Putamen (tissue), 1 donor: Measurements from ENCODE around the gene OSGIN1.
A peak's percentile ranks its signal among the peaks of the same experiment; 100 is the strongest.
"Not testable (repeated sequence)": the region's sequence is repeated elsewhere in the genome, so short reads cannot be mapped to it uniquely, and the experiment has no call there.

Experiments used
- DNase-seq: peaks from one replicate; pipeline ENCODE4 v3.0.0-alpha.2; 2016; ENCODE audit warnings: low spot score

The OSGIN1 gene

DNA sequence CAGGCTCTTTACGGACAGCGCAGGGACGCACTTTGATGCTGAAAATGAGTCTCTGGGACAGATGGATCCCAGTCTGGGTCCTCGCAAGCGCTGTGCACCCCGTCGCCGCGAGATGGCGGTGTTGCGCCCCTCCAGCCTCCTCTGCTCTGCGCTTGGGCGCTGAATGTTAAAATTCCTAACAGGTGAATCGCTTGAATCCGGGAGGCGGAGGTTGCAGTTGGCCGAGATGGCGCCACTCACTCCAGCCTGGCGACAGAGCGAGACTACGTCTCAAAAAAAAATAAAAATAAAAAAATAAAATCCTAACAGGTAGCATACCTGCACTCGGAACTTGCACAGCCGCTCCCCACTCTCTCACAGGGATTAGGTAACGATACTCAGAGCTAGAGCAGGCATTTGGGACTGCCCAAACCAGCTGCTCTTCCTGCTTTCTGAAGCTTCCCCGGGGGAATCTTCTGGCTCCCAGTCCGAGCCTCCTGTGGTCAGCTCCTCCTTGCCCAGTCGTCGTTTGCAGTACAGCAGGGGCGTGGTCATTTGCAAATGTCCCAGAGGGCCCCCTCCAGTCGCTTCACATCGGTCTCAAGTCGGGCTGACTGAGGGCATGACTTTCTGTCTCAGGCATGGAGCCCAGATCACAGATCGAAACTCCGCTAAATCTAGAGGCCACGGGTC, 26.2 kb upstream of the OSGIN1 start:
- peak; percentile 49 for DNase-seq

DNA sequence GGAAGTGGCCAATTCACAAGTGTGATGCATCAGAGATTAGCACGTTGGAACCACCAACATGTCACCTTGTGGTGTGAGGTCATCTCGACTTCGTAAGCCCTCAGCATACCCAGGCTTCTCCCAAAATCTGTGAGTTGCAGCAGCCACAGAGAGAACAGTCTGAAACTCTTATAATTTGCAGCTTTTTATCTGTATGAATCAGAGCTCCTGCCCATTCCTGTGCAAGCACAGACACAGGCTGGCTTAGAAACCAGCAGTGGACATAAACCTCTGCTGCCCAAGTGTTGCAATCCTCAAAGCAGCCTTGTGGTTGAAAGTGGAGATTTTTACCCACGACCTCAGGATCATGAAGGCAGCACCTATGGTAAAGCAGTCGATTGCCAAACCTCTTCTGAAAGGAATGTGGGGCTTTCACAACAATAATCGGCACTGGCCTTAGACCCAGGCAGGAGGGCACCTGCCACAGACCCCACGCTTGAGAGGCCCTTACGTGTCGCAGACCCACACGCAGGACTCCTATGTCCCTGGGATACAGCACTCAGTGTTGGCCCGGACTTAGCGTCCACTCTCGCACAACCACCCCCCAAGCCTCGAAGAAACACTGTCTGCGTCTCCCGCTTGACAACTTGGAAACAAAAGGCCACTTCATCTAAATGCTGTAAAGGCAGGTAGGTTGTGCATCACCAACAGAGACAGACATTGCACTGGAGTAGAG, 24.5 kb upstream of the OSGIN1 start:
- DNase-seq = no peak

DNA sequence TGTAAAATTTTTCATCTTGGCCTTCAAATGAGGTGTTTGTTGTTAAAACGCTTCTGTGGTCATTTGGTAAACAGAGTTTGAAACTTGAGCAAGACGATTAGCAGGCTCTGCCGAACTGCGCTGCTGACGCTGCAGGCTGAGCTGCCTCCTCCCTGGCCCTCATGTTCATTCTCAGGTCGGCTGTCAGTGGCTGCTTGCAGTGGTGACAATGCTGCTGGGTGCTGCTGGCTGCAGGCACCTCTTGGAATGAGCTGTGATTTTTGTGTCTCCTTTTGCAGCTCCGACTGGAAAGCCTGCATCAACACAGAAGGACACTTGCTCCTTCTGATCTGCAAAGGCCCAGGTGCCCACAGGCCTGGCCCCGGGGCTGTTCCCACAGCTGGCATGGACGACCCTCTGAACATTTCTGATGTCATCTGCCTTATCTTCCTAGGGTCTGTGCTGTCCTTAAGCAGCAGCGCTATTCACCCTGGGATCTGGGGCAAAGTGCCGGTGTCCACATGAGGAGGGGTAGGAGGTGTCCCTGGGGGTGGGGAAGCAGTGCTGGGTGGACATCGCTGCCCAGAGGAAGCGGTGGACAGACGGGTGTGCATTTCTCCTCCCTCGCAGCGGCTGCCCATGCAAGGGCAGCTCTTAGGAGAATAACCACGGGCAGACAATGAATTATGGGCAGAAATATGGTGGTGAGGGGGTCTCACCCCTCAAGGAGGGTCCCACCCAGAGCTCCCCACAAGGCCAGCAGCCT, 23.1 kb upstream of the OSGIN1 start:
- DNase-seq = no peak

DNA sequence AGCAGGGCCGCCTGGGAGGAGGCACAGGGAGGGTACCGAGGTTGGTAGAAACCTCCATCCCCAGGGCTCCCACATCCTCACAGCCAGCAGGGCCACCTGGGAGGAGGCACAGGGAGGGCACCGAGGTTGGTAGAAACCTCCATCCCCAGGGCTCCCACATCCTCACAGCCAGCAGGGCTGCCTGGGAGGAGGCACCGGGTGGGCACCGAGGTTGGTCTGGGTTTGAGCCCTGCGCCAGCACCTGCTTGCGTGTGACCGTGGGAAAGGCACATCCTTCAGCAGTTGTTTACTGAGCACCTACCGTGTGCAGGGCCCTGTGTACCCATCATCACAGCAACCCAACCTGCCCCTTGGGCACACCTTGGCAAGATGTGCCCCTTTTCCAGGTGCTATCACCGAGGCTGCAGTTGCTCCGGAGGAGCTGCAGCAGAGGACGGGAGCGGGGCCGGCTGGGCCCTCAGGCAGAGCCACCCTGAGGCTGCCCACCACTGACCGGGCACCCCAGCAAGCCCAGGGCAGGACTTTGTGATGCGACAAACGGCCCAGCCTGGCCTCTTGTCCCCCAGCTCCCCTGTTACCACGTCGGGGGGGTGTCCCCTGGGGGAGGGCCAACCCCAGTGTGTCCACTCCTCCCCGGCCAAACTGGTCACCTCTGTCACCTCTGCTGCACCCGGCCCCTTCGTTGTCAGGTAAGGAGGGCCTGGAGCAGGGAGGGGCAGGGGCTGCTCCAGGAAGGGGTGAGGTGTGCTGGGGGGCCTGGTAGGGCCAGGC, 22.1 kb upstream of the OSGIN1 start:
- no peak for DNase-seq

DNA sequence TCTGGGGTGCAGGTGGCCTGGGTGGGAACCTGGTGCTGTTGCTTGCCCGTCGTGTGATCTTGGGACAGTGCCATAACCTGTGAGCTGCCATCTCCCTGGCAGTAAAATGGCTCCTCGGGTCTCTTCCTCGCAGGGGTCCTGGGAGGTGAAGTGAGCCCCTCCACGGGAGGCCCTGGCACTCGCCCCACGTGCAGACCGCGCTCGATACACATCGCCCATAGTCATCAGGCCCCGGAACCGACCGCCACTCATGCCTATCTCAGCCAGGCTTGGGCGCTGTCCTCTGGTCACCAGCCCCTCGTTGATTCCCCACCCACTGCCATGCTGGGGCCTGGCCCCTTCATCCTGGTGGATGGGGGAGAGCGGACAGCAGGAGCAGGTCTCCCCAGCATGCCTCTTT, 21.5 kb upstream of the OSGIN1 start:
- no peak for DNase-seq

DNA sequence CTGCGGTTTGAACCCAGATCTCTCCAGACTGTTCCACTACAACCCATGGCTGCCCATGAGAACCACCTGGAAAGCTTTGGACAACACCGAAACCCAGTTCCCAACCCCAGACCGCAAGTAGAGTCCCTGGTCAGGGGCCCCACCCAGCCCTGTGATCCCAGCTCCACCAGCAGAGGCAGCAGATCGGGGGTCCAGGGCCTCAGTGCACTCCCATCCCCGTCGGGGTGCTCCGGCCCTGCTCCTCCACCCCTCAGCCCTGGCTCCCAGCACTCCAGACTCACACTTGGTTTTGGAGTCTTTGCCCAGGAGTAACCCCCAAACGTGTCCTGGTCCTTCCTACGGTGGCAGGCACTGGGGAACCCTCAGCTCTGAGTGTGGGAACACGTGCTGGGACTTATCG, 20.7 kb upstream of the OSGIN1 start:
- no peak for DNase-seq

DNA sequence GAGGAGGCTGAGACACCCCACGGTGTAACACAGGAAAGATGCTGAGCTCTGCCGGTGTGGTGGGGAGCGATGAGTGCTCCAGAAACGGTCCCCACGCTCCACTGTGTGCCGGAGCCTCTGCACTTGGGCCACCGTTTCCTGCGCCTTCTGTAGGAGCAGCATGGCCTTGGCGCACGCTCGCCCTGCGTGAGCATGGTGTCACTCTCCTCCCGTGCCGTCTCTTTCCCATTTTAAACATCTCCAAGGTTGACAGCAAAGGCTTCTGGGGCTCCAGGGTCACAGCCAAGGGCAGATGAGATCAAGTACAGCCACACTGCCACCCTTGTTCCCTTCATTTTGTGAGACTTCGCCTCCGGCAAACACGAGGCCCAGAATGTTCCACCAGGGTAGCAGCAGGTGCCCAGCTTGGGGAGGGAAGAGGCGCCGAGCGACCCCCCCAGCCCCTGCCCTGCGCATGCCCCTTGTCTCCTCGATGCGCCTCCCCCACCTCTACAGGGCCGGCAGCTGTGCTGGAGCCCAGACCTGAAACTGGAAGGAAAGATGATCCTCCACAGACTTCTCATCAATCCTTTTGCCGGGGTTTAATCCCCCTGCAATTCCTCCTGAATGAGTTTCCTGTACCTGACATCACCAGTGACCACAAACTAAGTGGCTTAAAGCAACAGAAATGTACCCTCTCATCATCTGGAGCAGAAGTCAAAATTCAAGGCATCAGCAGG, 19.9 kb upstream of the OSGIN1 start:
- DNase-seq = no peak

DNA sequence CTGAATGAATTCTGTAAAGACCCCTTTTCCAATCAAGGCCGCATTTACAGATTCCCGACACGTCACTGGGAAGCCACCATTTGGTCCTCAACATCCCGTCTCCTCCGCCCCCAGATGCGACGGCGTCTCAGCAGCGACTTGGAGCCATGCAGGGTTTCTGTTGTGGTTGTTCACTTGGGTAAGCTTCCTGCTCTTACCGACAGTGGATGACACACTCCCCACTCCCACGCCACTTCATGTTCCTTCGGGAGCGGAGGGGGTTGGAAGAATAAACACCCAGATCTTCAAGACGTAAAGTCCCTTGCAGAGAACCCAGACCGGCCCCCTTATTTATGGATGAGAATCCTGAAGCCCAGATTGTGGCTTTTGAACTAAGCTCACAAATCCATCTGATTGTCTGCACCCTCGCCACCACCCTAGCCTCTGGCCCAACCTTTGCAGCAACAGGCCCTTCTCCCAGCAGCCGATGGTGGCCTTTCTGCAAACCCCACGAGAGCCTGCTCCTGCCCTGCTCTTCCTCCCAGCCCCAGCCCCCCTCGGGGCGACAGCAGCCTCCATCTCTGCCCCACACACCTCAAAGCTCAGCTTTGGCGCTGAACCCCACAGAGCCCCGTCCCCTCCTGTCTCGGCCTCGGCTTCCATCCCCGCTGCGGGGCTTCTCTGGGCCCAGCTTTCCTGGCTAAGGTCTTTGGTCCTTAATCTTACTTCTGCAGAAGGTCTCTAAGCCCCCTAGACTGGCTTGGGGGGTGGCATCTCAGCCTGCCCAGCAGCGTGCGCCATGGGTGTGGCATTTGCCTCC, 19.0 kb upstream of the OSGIN1 start:
- no peak for DNase-seq

DNA sequence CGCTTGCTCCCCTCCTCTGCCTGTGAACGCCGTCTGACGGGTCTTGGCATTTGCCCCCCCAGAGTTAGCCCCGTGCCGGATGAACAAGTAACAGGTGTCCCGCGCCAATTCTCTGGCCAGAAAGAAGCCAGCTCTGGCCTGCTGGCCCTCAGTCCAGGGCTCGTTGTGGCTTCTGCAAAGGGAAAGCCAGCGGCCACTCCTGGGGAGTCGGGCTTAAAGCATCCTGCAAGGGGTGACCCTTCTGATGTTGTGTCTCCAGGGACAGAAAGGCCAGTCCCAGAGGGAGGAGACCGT, 18.4 kb upstream of the OSGIN1 start:
- no peak for DNase-seq

DNA sequence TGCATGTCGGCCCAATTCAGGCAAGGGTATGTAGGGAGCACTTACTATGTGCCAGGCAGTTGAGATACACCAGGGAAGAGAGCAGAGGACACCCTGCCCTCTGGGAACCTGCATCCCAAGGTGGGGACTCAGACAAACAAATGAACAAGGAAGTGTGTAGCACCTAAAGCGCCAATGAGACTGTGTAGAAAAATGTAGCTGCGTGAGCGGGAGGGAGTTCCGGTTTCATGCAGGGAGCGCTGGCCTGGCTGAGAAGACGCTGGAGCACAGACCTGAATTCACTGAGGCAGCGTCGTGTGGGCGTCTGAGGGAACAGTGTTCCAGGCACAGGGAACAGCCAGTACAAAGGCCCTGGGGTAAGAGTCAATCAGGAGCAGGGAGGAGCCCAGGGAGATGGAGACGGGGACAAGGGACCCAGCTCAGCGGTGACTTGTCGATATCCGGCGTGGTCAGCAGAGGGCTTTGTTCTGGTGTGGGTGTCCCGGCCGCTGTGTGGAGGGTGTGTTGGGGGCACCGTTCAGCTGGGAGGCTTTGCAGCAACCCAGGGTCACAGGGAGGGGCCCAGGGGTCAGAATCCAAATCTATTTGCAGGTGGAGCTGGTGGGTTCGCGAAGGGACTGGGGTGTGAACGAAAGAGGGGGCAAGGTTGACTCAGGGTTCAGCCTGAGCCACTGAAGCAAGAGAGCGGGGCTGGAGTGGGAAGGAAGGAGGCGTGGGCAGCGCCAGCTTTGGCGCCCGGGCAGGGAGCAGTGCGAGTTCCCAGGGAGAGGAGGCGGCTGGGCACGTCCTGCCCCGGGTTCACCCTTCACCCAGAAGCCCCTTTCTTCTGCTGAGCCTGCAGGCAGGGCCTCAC, 17.8 kb upstream of the OSGIN1 start:
- DNase-seq = no peak

DNA sequence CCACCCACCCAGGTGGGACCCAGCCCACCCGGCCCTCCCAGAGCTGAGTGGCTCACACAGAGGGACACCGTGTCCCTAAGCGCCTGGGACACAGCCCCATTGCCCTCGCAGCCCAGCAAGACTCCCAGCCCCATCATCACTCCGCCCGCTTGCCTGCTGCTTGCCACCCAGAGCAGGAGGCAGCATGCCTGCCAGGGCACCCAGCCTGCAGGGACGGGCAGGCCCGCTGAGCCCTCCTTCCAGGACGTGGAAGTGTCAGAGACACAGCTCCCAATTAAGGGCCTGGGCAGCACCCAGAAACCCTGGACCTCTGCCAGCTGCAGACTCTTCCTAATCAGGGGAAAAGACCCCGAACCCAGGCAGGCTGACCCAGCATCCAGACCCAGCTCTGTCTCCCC, 17.2 kb upstream of the OSGIN1 start:
- DNase-seq = no peak

DNA sequence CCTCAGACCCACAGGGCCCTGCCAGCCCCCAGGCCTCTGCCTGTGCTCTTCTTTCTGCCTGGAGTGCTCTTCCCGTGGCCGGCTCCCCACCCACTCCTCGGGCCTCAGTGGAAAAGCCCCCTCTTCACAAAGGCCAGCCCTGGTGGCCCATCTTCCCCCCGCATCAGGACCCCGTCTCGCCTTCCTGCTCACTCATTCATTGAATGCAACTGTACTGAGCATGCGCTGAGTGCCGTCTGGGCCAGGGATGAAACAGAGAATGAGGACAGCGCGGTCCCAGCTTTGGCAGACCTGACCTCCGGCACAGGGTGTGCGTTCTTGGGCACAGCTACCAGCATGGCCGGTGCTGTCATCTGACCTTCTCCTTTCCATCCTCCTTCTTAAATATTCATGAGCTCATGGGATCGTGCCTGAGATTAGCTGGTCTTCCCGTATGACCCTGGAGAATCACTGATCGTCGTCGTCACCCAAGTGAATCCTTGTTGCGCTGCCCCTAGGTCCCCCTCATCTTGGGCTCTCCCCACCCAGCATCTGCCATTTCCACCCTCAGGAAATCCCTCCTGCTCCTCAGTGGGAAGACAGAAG, 16.4 kb upstream of the OSGIN1 start:
- DNase-seq = no peak

DNA sequence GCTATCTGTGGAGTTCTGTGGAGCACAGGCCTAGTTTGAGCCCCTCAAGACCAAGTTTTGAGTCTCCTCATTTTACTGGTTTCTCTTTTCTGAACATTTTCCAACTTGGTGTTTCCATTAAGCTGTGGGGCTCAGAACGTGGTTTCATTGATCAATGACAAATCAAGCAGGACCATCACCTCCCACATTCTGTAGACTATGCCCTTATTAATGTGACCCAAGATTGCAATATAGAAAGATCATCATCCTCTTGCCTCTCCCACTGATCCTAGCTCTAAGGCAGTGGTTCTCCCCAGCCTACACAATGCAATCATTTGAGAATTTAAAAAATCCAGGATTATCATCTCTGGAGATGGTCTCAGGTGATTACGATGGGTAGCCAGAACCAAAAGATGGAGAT, 15.8 kb upstream of the OSGIN1 start:
- no peak for DNase-seq

DNA sequence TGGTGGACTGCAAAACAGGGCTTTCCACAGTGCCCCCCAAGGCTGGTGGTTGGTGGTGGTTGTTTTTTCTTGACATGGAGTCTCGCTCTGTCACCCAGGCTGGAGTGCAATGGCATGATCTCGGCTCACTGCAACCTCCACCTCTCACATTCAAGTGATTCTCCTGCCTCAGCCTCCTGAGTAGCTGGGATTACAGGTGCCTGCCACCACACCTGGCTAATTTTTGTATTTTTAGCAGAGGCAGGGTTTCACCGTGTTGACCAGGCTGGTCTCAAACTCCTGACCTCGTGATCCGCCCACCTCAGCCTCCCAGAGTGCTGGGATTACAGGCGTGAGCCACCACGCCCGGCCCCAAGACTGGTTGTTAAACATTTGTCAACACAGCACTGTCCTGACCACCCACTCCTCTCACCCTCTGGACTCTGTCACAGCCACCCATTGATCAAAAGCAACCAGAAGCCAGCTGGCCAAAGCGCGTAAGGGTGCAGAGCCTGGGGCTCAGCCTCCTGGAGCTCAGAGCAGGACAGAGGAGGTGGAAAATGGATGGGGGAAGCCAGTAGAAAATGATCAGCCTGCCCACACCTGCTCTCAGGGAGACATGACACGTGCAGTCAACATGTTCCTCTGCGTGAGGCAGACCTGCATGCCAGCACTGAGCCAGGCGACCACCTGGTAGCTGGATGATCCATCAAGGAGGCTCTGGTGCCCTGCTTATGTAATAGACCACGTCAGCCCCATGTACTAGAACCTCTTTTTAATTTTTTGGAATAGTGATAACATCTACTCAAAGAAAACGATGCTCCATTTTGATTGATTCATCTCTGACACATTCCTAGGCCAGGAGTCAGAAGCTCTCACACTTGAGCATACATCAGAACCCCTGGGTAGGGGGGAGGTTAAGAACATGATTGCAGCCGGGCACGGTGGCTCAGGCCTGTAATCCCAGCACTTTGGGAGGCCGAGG, 14.8 kb upstream of the OSGIN1 start:
- DNase-seq = no peak

DNA sequence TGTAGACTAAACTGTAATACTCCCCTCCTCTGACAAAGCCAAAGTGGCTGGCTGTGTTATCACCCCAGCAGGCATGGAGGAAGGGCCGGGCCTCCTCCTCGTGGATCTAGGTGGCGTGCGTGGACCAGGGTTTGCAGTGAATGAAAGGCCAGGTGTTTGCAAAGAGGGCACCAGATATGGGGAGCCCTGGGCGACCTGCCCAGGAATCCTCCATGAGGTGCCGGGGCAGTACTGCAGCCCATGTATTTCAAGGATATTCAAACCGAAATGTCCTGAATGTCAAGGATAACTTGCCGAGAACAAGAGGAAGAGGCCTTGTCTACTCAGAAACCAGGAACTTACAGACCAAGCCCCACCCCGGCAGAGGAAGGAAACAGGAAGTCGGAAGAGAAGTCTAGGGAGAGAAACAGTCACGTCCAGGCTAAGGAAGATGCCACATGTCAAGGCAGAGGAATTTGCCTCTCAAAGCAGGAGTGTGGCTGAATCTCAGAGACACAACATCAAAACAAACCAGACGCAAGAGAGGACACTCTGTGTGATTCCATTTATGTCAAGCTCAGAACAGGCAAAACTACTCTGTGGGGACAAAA, 13.7 kb upstream of the OSGIN1 start:
- DNase-seq = no peak

DNA sequence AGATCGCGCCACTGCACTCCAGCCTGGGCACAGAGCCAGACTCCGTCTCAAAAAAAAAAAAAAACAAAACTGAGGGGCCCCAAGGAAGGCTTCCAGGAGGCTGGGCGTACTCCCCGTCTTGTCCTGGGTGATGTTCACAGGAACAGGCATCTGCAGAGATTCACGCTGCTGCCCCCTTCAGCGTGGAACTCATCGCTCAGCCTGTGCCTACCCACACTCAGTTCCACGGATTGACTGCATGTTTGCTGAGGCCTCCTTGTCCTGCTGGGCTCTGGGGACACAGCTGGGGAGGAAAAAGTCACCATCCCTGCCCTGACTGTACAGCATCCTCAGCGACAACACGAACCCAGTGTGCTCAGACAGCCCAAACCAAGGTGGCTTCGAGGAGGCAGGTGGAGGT, 12.9 kb upstream of the OSGIN1 start:
- DNase-seq = no peak

DNA sequence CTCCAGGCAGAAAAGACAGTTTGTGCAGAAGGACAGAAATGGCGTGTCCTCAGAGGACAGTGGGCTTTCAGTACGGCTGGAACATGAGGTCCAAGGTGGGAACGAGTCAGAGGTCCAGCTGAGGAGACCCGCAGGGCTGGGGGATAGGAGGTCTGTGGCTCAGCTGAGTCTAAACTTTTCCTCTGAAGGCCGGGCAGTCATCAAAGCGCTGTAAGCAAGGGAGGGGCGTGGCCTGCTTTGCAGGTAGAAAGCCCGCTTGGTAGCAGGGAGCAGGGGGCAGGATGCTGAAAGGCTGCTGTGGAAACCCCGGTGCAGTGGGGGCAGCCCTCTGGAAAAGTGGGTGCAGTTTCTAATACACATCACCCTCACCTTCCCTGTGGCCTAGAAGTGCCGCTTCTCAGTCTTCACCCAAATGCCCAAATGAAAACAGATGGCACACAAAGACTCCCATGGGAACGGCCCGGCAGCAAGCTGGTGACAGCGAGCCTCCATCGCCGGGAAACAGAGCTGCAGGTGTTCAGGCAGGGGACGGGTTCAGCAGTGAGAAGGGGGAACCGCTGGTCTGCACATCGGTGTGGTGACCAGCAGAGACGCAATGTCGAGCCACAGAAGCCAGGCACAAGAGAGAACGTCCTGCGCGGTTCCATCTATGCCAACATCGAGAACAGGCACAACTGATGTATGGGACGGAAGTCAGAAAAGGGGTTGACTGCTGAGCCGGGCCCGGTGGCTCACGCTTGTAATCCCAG, 12.2 kb upstream of the OSGIN1 start:
- no peak for DNase-seq

DNA sequence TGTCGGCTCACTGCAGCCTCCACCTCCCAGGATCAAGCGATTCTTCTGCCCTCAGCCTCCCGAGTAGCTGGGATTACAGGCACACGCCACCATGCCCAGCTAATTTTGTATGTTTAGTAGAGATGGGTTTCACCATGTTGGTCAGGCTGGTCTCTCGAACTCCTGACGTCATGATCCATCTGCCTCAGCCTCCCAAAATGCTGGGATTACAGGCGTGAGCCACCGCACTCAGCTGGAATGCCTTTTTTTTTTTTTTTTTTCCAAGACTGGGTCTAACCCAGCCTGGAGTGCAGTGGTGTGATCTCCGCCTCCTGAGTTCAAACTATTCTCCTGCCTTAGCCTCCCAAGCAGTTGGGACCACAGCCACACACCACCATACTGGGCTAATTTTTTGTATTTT, 11.5 kb upstream of the OSGIN1 start:
- not testable (repeated sequence) for DNase-seq
